Stimulated activated naive CD4-positive, alpha-beta T cell treated with Interleukin-2 at 50 U/mL for 16 hours (primary cell): ENCODE measurements around the gene CARD11.
"Not testable (repeated sequence)": the region's sequence is repeated elsewhere in the genome, so short reads cannot be mapped to it uniquely, and the experiment has no call there.

Experiments
- DNase-seq: peaks from one replicate; lab custom pipeline; 2025; lab: John Stamatoyannopoulos, UW

CARD11 gene

DNA sequence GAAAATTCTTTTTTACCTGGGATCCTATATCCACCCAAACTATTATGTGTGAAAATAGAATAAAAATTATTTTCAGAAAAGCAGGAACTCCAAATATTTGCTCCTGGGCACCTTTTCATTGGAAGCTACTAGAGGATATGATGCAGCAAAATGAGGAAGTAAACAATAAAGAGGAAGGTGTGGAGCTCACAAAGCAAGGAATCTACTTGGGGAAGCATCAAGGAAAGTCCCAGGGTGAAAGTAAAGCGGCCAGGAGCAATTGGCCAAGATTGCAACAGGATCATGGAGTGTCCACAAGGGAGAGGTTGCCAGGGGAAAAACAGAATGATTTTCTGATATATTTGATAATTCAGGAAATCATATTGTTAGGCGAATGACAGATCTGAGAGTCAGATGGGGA, 80.8 kb downstream of the CARD11 start:
- no peak for DNase-seq

- DNase-seq: no peak
These were observed 83.7 kb downstream of the CARD11 start for GRCh38 chr7:2959828-2960599.

- DNase-seq: no peak
These were observed 84.5 kb downstream of the CARD11 start for GRCh38 chr7:2959103-2959680.

DNA sequence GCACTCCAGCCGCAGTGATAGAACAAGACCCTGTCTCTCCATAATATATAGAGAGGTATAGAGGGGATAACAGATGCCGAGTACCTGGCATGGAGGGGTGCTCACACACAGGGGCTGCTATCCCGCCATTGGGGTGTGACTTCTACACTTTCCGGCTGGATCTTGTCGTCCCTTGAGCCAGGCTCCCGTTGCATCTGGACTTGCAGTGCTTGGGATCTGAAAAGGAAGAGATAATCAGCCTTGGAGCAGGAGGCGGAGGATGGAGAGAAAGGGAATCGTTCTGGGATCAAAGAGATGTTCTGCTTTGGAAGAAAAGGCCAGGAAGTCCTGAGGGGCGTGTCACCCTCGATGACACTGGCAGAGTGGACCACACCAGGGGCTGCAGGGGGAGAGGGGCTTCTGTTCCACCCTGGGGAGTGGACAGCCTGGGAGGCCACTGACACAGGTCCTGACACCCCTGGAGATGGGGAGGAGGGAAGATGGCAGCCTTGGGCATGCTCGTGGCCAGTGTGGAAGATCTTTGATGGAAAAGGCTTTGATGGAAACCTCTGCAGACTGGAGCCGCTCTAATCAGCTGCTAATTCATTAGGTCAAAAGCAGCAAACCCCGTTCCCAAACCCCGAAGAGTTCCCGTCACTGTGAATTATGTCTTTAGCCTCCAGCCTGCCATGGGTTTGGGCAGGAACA, 85.1 kb downstream of the CARD11 start:
- no peak for DNase-seq

GRCh38 chr7:2957369-2957727, 86.3 kb downstream of the CARD11 start:
- not testable (repeated sequence) for DNase-seq

DNA sequence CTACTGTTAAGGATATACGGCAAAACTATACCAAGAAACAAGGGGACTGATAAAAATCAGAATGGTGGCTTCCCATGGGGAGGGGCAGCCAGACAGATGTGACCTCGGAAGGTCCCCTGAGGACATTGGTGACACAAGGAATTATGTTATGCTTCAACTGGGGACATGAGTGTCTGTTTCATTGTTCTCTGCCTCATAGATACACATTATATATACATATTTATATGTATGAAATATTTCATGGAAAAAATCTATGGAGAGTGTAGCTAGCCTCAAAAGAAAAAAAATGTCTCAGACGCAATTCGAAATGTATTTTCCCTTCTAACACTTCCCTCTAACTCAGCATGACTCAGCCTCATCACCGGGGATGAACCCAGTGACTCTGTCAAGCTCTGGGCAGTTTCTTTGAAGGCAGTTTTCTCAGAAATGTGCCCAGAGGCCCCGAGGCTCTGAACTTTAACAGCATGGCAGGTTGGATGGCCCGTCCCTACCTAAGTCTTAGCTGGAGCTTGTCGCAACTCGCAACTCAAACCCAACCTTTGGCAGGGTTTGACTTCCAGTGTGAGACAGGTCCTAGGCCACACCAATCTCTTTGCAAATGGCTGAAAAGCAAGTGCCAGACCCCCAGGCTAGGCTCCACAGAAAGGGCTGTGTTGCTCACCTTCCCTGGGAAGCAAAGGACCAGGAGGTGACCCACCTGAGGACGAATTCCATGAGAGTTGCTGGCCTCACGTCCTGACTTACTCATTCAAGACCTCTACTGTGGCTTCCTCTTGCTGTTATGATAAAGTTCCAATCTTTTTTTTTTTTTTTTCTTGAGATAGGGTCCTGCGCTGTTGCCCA, 86.9 kb downstream of the CARD11 start:
- peak; percentile 30 for DNase-seq

DNA sequence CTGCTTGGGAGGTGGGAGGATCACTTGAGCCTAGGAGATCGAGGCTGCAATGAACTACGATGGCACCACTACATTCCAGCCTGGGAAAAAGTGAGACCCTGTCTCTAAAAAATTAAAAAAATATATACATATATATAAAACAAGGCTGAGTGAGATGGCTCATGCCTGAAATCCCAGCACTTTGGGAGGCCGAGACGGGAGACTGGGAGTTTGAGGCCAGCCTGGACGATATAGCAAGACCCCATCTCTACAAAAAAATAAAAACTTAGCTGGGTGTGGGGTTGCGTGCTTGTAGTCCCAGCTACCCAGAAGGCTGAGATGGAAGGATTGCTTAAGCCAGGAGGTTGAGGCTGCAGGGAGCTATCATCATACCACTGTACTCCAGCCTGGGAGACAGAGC, 87.6 kb downstream of the CARD11 start:
- no peak for DNase-seq

DNA sequence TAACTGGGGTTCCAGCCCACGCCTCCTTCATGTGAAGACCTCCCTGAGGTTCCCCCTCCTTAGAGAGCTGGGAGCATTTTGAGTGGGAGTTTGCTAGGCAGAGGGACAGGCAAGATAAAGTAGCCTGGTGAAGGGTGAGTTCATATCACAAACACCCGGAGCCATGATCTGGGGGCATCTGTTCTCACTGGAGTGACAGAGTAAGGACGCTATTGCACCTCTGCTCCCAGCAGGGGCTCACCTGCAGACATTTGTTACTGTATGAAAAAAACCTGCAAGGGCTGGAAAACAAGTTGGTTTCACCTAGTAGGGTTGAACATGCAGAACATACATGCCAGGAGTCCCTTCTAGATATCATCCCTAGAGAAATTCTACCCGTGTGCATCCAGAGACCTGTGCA, 88.4 kb downstream of the CARD11 start:
- no peak for DNase-seq

- peak; percentile 20 for DNase-seq
These were observed 89.2 kb downstream of the CARD11 start for GRCh38 chr7:2954433-2954853.

GRCh38 chr7:2953588-2954407, 89.9 kb downstream of the CARD11 start:
- DNase-seq: no peak

DNA sequence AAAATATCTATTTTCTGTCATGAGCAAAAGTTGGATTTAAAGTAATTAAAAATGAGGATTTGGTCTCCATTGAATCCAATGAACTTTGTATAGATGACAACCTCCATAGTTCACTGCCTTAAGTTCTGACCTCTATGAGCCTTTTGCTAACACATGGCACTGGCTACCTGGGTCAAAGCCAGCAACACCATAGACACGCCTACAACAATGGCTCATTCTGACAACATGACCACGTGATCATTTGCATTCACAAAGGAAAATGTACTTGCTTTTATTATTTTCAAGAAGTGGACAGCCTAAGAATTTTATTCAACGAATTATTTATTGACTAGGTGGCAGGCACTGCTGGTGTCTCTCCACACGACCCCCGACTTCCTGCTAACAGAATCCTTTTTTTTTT, 90.6 kb downstream of the CARD11 start:
- DNase-seq: no peak

GRCh38 chr7:2952316-2952715, 91.4 kb downstream of the CARD11 start:
- DNase-seq: no peak

- DNase-seq: no peak
These were observed 93.1 kb downstream of the CARD11 start for GRCh38 chr7:2950578-2950977.

- DNase-seq: no peak
These were observed 94.9 kb downstream of the CARD11 start for GRCh38 chr7:2948749-2949148.

GRCh38 chr7:2947058-2947780, 96.4 kb downstream of the CARD11 start:
- no peak for DNase-seq

GRCh38 chr7:2945171-2945570, 98.5 kb downstream of the CARD11 start:
- no peak for DNase-seq

DNA sequence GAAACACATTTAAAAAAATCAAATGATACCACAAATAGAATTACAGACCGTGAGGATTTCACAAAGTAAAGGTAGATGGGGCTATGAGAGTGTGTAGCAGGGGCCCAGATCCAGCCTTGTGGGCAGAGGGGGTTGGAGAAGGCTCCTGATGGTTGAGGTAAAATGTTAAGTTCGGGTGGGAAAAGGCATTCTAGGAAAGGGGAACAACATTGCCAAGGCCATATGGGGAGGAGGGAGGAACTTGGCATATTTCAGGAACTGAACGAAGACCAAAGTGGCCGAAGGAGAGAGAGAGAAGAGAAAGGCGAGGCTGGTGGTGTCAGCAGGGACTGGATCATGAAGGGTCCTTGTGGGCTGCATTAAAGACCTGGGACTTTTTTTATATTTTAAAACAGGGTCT, 98.9 kb downstream of the CARD11 start:
- no peak for DNase-seq

- DNase-seq: no peak
These were observed 99.6 kb downstream of the CARD11 start for GRCh38 chr7:2943851-2944601.

DNA sequence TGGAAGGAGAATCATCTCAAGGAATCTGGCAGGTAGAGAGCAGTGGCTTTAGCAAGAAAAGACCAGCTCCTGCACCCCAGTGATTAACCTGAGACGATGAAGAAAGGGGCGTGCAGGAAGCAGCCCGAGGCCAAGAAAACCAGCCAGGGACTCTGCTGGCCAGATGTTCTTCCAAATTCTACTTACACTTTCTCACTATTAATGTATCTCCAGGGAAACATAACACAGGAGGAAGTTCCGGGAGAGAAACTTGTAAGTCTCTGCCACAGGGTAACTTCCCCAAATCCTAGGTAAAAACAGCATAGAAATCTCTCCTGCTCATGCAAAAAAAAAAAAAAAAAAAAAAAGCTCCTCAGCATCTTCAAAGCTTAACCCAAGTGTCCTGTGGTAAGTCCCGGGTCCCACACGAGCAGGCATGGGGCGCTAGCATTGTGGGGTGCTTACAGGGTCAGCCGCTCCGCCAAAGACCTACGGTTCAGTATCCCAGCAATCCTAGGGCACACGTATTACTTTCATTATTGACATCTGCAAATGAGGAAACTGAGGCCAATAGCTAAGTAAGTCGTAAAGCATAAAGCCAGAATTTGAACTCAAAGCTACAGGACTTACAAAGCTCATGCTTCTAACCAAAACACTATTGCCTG, 102.3 kb downstream of the CARD11 start:
- no peak for DNase-seq

GRCh38 chr7:2940466-2940865, 103.2 kb downstream of the CARD11 start:
- no peak for DNase-seq
